Astrocyte (in vitro differentiated cells and primary cell): Measurements from ENCODE around the gene VPREB3. TPM values are rescaled to one million over a fixed set of nuclear protein-coding genes. Genes with fewer than 3 reads are reported as not detected.

Experiments used
- DNase-seq: peaks from one replicate; pipeline ENCODE4 v3.0.0-alpha.2; 2010; ENCODE audit warnings: low read depth
- FAIRE-seq: peaks from 2 replicates; lab custom pipeline; 2011; peaks lifted over from hg19 to GRCh38; lab: Jason Lieb, UNC
- H2AFZ ChIP-seq: 2 replicates; pipeline ENCODE4 v1.6.0; 2012; ENCODE audit warnings: low read depth, low read length, inconsistent platforms
- H3K27ac ChIP-seq: 2 replicates; pipeline ENCODE4 v1.5.1; 2011; ENCODE audit warnings: low read depth, low read length, inconsistent platforms
- H3K27me3 ChIP-seq: 2 replicates; pipeline ENCODE4 v1.6.0; 2011; ENCODE audit warnings: low read length, inconsistent platforms; ENCODE audit not compliant: insufficient read depth
- H3K36me3 ChIP-seq: 2 replicates; pipeline ENCODE4 v1.5.1; 2011; ENCODE audit warnings: low read length, inconsistent platforms; ENCODE audit not compliant: insufficient read depth
- H3K4me1 ChIP-seq: 2 replicates; pipeline ENCODE4 v1.5.1; 2011; ENCODE audit warnings: low read length, inconsistent platforms; ENCODE audit not compliant: insufficient read depth
- H3K4me2 ChIP-seq: 2 replicates; pipeline ENCODE4 v1.6.0; 2012; ENCODE audit warnings: low read length, inconsistent platforms
- H3K4me3 ChIP-seq: 2 replicates; pipeline ENCODE4 v1.5.1; 2011; ENCODE audit warnings: low read depth, mild to moderate bottlenecking, low read length, inconsistent platforms; ENCODE audit not compliant: insufficient read depth
- H3K79me2 ChIP-seq: 2 replicates; pipeline ENCODE4 v1.6.0; 2012; ENCODE audit warnings: mild to moderate bottlenecking, low read length, inconsistent platforms; ENCODE audit not compliant: insufficient read depth
- H3K9ac ChIP-seq: 2 replicates; pipeline ENCODE4 v1.6.0; 2012; ENCODE audit warnings: mild to moderate bottlenecking, low read length, inconsistent platforms
- H3K9me3 ChIP-seq: 2 replicates; pipeline ENCODE4 v1.5.1; 2012; ENCODE audit warnings: low read depth, mild to moderate bottlenecking, low read length, inconsistent platforms; ENCODE audit not compliant: insufficient read depth
- H4K20me1 ChIP-seq: 2 replicates; pipeline ENCODE4 v1.6.0; 2012; ENCODE audit warnings: low read length, inconsistent platforms; ENCODE audit not compliant: insufficient read depth
- H3K27ac Mint-ChIP-seq: one replicate; pipeline ENCODE4 v1.8.0; 2021; ENCODE audit warnings: mild to moderate bottlenecking, mixed read lengths; ENCODE audit not compliant: unreplicated experiment
- H3K27me3 Mint-ChIP-seq: one replicate; pipeline ENCODE4 v1.8.0; 2021; ENCODE audit warnings: low read depth, mixed read lengths; ENCODE audit not compliant: unreplicated experiment
- H3K36me3 Mint-ChIP-seq: one replicate; pipeline ENCODE4 v1.8.0; 2021; ENCODE audit warnings: low read depth, mixed read lengths; ENCODE audit not compliant: unreplicated experiment
- H3K4me1 Mint-ChIP-seq: one replicate; pipeline ENCODE4 v1.8.0; 2021; ENCODE audit warnings: low read depth, mixed read lengths; ENCODE audit not compliant: unreplicated experiment
- H3K4me3 Mint-ChIP-seq: one replicate; pipeline ENCODE4 v1.8.0; 2021; ENCODE audit warnings: mild to moderate bottlenecking, moderate library complexity, mixed read lengths; ENCODE audit not compliant: unreplicated experiment
- H3K9me3 Mint-ChIP-seq: one replicate; pipeline ENCODE4 v1.8.0; 2021; ENCODE audit warnings: mild to moderate bottlenecking, mixed read lengths; ENCODE audit not compliant: unreplicated experiment
- EZH2 ChIP-seq: IDR thresholded peaks from 2 replicates; pipeline ENCODE4 v1.6.1; 2012; ENCODE audit warnings: mild to moderate bottlenecking, low read length, inconsistent platforms; ENCODE audit not compliant: insufficient read depth
- total RNA-seq: library from RNA; stranded (reverse); gene quantifications from 2 replicates; pipeline ENCODE4 v1.2.1, GENCODE V29; 2021
- TF ChIP-seq, protein P1 (sequence below): IDR thresholded peaks from 2 replicates; pipeline ENCODE4 v1.5.1; 2011; ENCODE audit warnings: low read depth, mild to moderate bottlenecking, inconsistent platforms, low read length, moderate library complexity; ENCODE audit not compliant: insufficient read depth

Gene VPREB3
- total RNA-seq, 1 donor from 2014 or later: 0.50 TPM

DNA sequence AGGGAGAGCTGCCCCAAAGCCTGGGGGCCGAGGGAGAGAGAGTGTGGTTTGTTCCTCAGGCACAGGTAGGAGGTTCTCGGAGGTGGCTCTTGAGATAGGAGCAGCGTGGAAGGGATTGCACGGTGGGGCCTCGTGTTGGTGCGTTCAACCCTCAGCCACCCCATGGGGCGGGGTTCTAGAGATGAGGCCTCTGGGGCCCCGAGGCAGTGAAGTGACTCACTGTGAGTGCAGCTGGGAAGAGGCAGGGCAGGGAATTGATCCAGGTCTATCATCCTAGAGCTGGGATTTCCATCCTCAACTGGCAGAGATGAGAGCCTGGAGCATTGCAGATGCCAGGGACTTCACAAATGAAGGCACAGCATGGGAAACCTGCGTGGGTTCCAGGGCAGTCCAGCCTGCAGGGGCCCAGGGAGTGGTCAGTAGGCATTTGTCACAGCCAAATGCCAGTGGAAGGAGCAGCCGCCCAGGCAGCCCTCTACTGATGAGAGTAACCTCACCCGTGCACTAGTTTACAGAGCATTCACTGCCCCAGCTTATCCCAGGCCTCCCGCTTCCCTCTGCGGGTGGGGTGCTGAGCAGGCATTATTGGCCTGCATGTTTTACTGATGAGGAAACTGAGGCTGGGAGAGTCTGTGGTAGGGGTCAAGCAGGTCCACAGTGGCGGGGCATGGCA is 27.4 kb upstream of the VPREB3 start:
- Histone ChIP-seq H3K9me3 (no peaks in the 10 kb centered on the region), H3K4me2 (no peak overlapping the region), H3K79me2 (no peaks in the 10 kb centered on the region), H3K27ac (no peak overlapping the region), H2AFZ (peak overlapping the region; percentile 19), H3K4me3 (no peak overlapping the region), H3K36me3 (no peaks in the 10 kb centered on the region), H3K27me3 (no peaks in the 10 kb centered on the region), H4K20me1 (no peaks in the 10 kb centered on the region), H3K4me1 (peaks cover 23% of the 10 kb centered on the region), H3K9ac (no peak overlapping the region)
- TF ChIP-seq EZH2: no peak
- TF ChIP-seq, protein P1, sequence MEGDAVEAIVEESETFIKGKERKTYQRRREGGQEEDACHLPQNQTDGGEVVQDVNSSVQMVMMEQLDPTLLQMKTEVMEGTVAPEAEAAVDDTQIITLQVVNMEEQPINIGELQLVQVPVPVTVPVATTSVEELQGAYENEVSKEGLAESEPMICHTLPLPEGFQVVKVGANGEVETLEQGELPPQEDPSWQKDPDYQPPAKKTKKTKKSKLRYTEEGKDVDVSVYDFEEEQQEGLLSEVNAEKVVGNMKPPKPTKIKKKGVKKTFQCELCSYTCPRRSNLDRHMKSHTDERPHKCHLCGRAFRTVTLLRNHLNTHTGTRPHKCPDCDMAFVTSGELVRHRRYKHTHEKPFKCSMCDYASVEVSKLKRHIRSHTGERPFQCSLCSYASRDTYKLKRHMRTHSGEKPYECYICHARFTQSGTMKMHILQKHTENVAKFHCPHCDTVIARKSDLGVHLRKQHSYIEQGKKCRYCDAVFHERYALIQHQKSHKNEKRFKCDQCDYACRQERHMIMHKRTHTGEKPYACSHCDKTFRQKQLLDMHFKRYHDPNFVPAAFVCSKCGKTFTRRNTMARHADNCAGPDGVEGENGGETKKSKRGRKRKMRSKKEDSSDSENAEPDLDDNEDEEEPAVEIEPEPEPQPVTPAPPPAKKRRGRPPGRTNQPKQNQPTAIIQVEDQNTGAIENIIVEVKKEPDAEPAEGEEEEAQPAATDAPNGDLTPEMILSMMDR: no peak
- H3K9me3 Mint-ChIP-seq: no peaks in the 10 kb centered on the region
- no peak overlapping the region for H3K4me3 Mint-ChIP-seq
- peaks cover 12% of the 10 kb centered on the region for H3K27me3 Mint-ChIP-seq
- peak; percentile 33 for DNase-seq
- H3K27ac Mint-ChIP-seq: no peak overlapping the region
- FAIRE-seq: no peak
- peaks cover 9% of the 10 kb centered on the region for H3K36me3 Mint-ChIP-seq
- peaks cover 18% of the 10 kb centered on the region for H3K4me1 Mint-ChIP-seq

DNA sequence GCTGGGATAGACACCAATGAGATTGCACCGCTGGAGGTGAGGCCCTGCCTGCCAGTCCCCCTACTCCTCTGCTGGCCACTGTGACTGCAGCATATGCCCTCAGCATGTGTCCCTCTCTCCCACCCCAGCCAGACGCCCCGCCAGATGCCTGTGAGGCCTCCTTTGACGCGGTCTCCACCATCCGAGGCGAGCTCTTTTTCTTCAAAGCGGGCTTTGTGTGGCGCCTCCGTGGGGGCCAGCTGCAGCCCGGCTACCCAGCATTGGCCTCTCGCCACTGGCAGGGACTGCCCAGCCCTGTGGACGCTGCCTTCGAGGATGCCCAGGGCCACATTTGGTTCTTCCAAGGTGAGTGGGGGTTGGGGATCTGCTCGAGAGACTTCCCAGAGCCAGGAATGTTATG is 26.8 kb upstream of the VPREB3 start:
- FAIRE-seq (no peak), DNase-seq (no peak)
- Mint-ChIP-seq H3K27ac (no peak overlapping the region), H3K9me3 (no peaks in the 10 kb centered on the region), H3K27me3 (peaks cover 12% of the 10 kb centered on the region), H3K4me3 (no peak overlapping the region), H3K4me1 (peaks cover 12% of the 10 kb centered on the region), H3K36me3 (peaks cover 9% of the 10 kb centered on the region)
- Histone ChIP-seq H3K9ac (no peak overlapping the region), H3K27me3 (no peaks in the 10 kb centered on the region), H4K20me1 (no peaks in the 10 kb centered on the region), H3K36me3 (no peaks in the 10 kb centered on the region), H3K4me3 (no peak overlapping the region), H3K4me1 (peaks cover 18% of the 10 kb centered on the region), H3K9me3 (no peaks in the 10 kb centered on the region), H3K27ac (no peak overlapping the region), H2AFZ (peak overlapping the region; percentile 19), H3K4me2 (no peak overlapping the region), H3K79me2 (no peaks in the 10 kb centered on the region)
- TF ChIP-seq EZH2: no peak
- TF ChIP-seq, protein P1: no peak

DNA sequence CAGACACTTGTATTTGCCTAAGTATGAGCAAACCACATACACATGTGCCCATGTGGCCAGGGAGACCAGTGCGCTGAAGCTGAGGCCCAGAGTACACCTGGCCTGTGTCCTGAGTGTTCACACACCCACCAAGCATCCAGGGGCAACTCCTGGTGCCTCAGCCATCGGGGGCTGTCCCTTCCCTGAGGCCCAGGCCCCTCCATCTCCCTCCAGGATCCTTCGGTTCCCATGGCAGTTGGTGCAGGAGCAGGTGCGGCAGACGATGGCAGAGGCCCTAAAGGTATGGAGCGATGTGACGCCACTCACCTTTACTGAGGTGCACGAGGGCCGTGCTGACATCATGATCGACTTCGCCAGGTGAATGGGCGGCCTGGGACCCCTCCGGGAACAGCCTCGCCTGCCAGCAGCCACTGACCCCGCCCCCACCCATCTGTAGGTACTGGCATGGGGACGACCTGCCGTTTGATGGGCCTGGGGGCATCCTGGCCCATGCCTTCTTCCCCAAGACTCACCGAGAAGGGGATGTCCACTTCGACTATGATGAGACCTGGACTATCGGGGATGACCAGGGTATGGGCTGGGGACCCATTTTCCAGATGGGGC is 26.0 kb upstream of the VPREB3 start:
- no peak for DNase-seq
- H3K27me3 Mint-ChIP-seq: peaks cover 14% of the 10 kb centered on the region
- Histone ChIP-seq H3K4me1 (peaks cover 18% of the 10 kb centered on the region), H3K4me2 (no peak overlapping the region), H3K9ac (no peak overlapping the region), H4K20me1 (no peaks in the 10 kb centered on the region), H2AFZ (no peak overlapping the region), H3K79me2 (no peaks in the 10 kb centered on the region), H3K27me3 (no peaks in the 10 kb centered on the region), H3K36me3 (no peaks in the 10 kb centered on the region), H3K9me3 (no peaks in the 10 kb centered on the region), H3K4me3 (no peak overlapping the region), H3K27ac (no peak overlapping the region)
- H3K9me3 Mint-ChIP-seq: no peaks in the 10 kb centered on the region
- no peak for FAIRE-seq
- H3K36me3 Mint-ChIP-seq: peaks cover 9% of the 10 kb centered on the region
- TF ChIP-seq, protein P1: no peak
- TF ChIP-seq EZH2: no peak
- H3K27ac Mint-ChIP-seq: no peak overlapping the region
- no peak overlapping the region for H3K4me3 Mint-ChIP-seq
- H3K4me1 Mint-ChIP-seq: peaks cover 12% of the 10 kb centered on the region
